ENCODE measurements around the gene C2orf76. TPM values are rescaled to one million over a fixed set of nuclear protein-coding genes. Genes with fewer than 3 reads are reported as not detected.
"Not testable (repeated sequence)": the region's sequence is repeated elsewhere in the genome, so short reads cannot be mapped to it uniquely, and the experiment has no call there.

Gene C2orf76
- total RNA-seq, 1 experiment from 2014 or later, result 0.25 TPM

GRCh38 chr2:119377294-119377992, 10.8 kb upstream of the C2orf76 start:
- DNase-seq (ENCODE audit: low spot score), result no peak

- DNase-seq (ENCODE audit: low spot score), result no peak
These were observed 10.2 kb upstream of the C2orf76 start for GRCh38 chr2:119376810-119377209.

- DNase-seq (ENCODE audit: low spot score), result not testable (repeated sequence)
These were observed 9.8 kb upstream of the C2orf76 start for GRCh38 chr2:119376406-119376805.

- DNase-seq (ENCODE audit: low spot score), result not testable (repeated sequence)
These were observed 7.5 kb upstream of the C2orf76 start for GRCh38 chr2:119373907-119374745.

- no peak for DNase-seq (ENCODE audit: low spot score)
These were observed 6.3 kb upstream of the C2orf76 start for GRCh38 chr2:119372778-119373568.

- no peak for DNase-seq (ENCODE audit: low spot score)
These were observed 4.5 kb upstream of the C2orf76 start for GRCh38 chr2:119371111-119371510.

- DNase-seq (ENCODE audit: low spot score), result no peak
These were observed 3.2 kb upstream of the C2orf76 start for GRCh38 chr2:119369845-119370244.

- DNase-seq (ENCODE audit: low spot score), result peak; percentile 42
These were observed 952 bp upstream of the C2orf76 start for GRCh38 chr2:119367472-119368099.

GRCh38 chr2:119366161-119366648, 429 bp downstream of the C2orf76 start:
- DNase-seq (ENCODE audit: low spot score), result peak; percentile 45

GRCh38 chr2:119365436-119365835, 1.2 kb downstream of the C2orf76 start:
- DNase-seq (ENCODE audit: low spot score), result no peak

GRCh38 chr2:119364798-119365197, 1.8 kb downstream of the C2orf76 start:
- no peak for DNase-seq (ENCODE audit: low spot score)

GRCh38 chr2:119360423-119360966, 6.1 kb downstream of the C2orf76 start:
- DNase-seq (ENCODE audit: low spot score), result no peak

GRCh38 chr2:119359774-119360173, 6.9 kb downstream of the C2orf76 start:
- DNase-seq (ENCODE audit: low spot score), result no peak

GRCh38 chr2:119354860-119355259, 11.8 kb downstream of the C2orf76 start:
- no peak for DNase-seq (ENCODE audit: low spot score)

- DNase-seq (ENCODE audit: low spot score), result no peak
These were observed 14.3 kb downstream of the C2orf76 start for GRCh38 chr2:119352357-119352756.

GRCh38 chr2:119350311-119350998, 16.2 kb downstream of the C2orf76 start:
- DNase-seq (ENCODE audit: low spot score), result no peak

- no peak for DNase-seq (ENCODE audit: low spot score)
These were observed 17.3 kb downstream of the C2orf76 start for GRCh38 chr2:119349289-119349688.

GRCh38 chr2:119341684-119342083, 24.9 kb downstream of the C2orf76 start:
- no peak for DNase-seq (ENCODE audit: low spot score)

GRCh38 chr2:119339562-119339923, 27.1 kb downstream of the C2orf76 start:
- DNase-seq (ENCODE audit: low spot score), result no peak

- no peak for DNase-seq (ENCODE audit: low spot score)
These were observed 27.6 kb downstream of the C2orf76 start for GRCh38 chr2:119338826-119339561.
